Measurements from ENCODE around the gene MAST4. TPM values are rescaled to one million over a fixed set of nuclear protein-coding genes. Genes with fewer than 3 reads are reported as not detected.

Gene MAST4
- total RNA-seq, 2 donors from 2014 or later = 41.1 to 64.8 TPM

GRCh38 chr5:66947458-66947857, 351.3 kb downstream of the MAST4 start:
- ATAC-seq (no peak), DNase-seq (no peak)
- intact Hi-C loops (cut with DNase I) = no loop called here

DNA sequence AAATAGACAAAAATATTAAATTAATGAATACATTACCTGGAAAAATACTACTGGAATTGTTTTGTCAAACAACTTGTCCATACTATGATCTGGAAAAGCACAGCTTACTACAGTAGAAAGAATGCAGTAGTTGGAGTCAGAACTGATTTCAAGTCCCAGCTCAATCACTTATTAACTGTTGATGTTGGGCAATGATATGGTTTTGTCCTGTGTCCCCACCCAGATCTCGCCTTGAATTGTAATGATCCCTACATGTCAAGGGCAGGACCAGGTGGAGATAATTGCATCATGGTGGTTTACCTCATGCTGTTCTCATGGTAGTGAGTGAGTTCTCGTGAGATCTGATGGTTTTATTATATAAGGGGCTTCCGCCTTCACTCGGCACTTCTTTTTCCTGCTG, 352.9 kb downstream of the MAST4 start:
- intact Hi-C loops (cut with DNase I) = no loop called here
- no peak for DNase-seq
- no peak for ATAC-seq

- DNase-seq (no peak), ATAC-seq (no peak)
- intact Hi-C loops (cut with DNase I) = no loop called here
These were observed 356.0 kb downstream of the MAST4 start for GRCh38 chr5:66952153-66952552.

- ATAC-seq (no peak), DNase-seq (no peak)
- intact Hi-C loops (cut with DNase I) = no loop called here
These were observed 360.2 kb downstream of the MAST4 start for GRCh38 chr5:66956439-66956838.

DNA sequence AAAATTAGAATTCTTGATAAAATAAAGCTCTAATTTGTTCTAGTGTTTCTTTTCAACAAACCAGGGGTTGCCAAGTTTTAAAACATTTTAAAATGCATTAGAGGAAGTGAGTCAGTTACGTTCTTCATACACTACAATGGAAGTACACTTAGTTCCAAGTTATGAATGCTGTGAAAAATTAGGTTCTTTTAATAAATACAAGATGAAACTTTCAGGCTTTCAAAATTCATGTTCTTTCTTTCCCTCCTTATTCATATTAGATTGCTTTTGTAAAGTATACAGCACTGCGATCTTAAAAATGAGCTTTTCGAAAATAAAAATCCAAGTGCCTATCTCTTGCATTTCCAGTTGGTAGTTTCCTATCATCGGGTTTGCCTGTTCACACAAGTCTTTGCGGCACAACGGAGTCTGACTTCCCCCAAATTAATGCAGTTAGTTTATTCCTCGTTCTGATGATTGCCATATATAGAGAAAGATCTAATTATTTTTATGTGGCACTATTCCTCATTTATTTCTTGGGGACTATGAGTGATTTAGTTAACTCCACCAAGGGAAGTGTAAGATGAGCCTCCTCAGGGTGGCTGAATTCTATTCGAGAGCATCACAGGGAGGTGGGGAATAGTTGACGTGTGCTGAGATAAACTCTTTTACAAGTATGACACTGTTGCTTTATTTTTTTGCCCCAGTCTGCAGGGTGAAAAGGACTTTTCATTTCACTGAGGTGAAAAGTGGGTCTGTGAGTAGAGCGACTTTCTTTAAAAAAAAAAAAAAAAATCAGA, 362.2 kb downstream of the MAST4 start:
- DNase-seq = no peak
- ATAC-seq = peak; percentile 69 to 78
- intact Hi-C loops (cut with DNase I) = no loop called here

DNA sequence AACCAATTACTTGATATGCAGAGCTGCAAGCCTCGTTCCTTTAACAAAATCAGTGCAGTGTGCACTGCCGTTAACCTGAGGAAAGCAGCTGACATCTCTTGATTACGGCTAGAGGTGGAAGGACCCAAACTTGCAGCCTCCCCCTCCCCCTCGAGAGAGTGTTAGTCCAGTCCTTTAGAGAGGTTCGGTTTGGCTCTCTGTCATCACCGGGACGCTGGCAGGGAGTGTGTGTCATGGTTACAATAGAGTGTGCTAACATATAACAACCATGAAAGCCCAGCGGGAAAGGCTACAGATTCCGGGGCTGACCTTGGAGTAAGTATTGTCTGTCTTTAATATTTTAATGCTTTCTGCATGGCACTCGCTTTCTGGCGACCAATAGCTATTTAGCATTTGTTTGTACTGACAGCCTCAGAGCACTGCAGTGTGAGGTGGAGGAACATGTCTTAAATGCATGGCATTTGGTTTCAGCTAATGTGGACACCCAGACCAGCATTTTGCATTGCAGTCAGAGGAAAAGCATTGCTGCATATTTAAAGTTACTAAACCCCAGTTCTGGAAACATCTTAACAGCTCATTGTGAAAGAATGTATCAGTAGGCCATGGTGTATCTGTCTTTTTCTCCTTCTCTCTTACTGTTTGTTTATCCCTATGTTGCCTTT, 362.9 kb downstream of the MAST4 start:
- intact Hi-C loops (cut with DNase I) = no loop called here
- ATAC-seq (peak; percentile 75 to 79), DNase-seq (peak; percentile 44)

- ATAC-seq = peak in 1 of 2 donors; percentile 4
- no peak for DNase-seq
- intact Hi-C loops (cut with DNase I) = no loop called here
These were observed 363.5 kb downstream of the MAST4 start for GRCh38 chr5:66959653-66960052.

GRCh38 chr5:66960369-66961137, 364.4 kb downstream of the MAST4 start:
- intact Hi-C loops (cut with DNase I) = no loop called here
- DNase-seq (no peak), ATAC-seq (peak in 1 of 2 donors; percentile 7)

DNA sequence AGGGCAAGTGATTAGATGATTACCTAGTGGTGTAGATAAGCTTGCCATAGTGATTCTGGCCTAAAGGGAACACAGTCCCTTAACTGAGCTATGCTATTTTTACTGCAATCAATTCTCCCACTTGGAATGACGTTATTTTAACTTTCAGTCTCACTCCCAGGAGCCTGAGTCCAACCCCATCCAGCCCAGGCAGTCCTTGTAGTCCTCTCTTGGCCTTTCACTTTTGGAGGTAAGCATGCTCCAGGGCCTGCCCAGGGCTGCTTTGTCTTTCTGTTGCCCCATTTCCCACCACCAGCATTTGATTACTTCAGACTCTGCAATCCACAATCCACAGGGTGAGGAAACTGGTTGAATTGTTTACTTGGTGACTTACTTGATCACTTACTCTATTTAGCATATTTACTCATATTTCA, 367.4 kb downstream of the MAST4 start:
- DNase-seq (no peak), ATAC-seq (peak; percentile 2 to 25)
- intact Hi-C loops (cut with DNase I) = no loop called here

DNA sequence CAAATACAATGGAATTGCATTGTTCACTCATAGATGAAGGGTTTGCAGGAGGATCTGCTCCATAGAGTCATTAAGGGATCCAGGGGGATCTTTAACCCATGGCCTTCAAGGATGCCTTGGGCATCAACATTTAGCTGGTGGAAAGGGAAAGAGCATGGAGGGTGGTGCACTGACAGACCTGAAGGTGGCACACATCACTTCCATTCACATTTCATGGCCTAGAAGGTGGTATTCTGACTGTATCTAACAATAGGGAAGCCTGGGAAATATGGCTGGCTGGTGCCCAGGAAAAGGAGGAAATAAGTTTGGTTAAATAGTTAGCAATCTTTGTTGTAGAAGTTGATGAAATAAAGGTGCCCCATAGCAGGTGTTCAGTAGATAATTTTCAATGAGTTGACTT, 370.2 kb downstream of the MAST4 start:
- intact Hi-C loops (cut with DNase I) = no loop called here
- no peak for DNase-seq
- ATAC-seq = no peak

GRCh38 chr5:66967102-66967501, 370.9 kb downstream of the MAST4 start:
- ATAC-seq (peak in 1 of 2 donors; percentile 74), DNase-seq (no peak)
- intact Hi-C loops (cut with DNase I) = no loop called here

DNA sequence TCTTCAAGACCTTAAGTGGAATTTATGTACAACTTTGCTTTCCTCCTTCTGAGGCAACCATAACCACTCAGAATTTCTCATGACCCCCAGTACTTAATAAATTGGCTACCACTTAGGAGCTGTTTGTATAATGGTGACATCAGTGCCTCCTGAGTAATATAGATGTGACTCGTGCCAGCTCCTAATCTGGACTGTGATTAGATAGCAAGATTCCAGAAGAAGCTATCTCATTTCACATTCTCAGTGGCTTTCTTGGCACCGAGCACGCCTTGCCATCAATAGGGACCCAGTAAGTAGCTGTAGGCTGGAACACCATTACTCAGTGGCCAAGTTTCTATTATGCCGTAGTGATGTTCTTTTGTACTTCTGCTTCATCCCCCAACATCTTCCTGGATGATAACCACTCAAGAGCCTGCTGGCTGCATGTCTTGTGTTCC, 371.7 kb downstream of the MAST4 start:
- ATAC-seq (peak in 1 of 2 donors; percentile 62), DNase-seq (no peak)
- intact Hi-C loops (cut with DNase I) = no loop called here

DNA sequence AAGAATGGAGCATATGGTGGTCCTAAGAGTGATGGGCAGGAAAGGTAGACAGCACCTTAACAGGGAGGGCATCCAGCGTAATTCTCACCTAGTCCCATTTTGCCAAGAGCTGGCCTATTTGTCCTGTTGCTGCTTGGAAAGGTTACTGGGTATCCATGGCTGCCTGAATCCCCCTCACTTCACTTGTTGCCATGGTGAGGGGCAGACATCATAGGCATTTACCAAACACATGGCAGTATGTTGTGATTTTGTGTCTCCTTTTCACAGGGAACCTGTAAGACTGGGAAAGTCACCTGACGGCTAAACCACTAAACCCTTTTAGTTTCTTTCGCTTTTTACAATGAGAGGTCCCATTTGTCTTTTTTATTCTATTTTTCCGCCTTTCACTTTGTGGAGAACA, 373.3 kb downstream of the MAST4 start:
- ATAC-seq (no peak), DNase-seq (no peak)
- intact Hi-C loops (cut with DNase I) = no loop called here

- intact Hi-C loops (cut with DNase I) = no loop called here
- ATAC-seq = peak; percentile 55 to 72
- DNase-seq = no peak
These were observed 373.8 kb downstream of the MAST4 start for GRCh38 chr5:66969963-66970362.

DNA sequence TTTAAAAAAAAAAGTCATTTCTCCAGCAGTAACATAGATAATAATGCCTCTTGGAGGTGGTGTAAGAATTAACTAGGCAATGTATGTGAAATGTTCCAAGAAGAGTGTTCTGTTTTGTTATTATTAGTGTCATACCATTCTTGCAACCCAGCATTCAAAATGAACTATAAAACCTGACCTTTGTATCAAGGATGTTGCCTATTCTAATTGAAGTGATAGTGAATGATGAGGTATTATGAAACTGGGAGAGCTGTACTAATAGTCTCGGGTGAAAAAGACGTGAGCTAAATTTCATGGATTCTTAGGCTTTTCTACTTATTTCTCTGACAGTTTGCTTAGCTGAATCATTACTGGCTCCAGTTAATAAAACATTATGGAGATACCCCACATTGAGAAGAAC, 375.8 kb downstream of the MAST4 start:
- no peak for DNase-seq
- ATAC-seq = no peak
- intact Hi-C loops (cut with DNase I) = no loop called here

DNA sequence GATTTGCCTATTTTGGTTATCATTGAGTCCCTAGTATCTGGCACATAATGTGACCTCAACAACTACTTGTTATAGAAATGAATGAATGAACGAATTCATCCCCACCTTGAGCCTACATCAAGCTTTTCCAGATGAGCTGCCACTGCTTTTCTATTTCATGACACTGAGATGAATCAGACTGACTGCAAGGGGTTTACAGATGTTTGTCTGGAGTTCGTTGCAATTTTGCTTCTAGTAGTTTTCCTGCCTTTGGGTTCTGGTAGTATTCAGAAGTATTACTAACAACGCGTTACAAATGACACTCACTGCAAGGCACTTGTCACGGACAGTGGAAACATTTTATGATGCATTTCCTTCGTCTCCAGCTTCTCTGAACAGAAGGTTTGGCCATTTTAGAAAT, 378.1 kb downstream of the MAST4 start:
- intact Hi-C loops (cut with DNase I) = no loop called here
- ATAC-seq (no peak), DNase-seq (no peak)

GRCh38 chr5:66976108-66976507, 379.9 kb downstream of the MAST4 start:
- ATAC-seq (no peak), DNase-seq (no peak)
- intact Hi-C loops (cut with DNase I) = no loop called here

DNA sequence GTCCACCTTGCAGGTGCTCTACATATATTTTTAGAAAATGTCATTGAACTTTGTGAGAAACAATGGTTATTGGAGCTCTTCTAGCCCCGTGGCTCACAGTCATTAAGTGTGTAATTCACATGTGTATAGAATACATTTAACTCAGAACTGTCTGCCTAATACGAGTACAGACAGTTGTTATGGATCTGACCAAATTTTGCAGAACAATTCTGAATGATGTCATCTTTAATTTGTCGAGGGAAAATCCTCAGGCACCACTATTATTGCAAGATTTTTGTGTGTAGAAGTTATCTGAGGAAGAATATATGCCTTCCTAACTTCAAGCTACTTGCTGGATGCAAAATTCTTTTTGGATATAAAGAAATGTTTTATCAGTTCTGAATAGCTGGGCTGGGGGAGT, 383.5 kb downstream of the MAST4 start:
- DNase-seq (no peak), ATAC-seq (no peak)
- intact Hi-C loops (cut with DNase I) = no loop called here

GRCh38 chr5:66981266-66982055, 385.3 kb downstream of the MAST4 start:
- DNase-seq (no peak), ATAC-seq (peak; percentile 28 to 59)
- intact Hi-C loops (cut with DNase I) = no loop called here

All from left cardiac atrium (tissue), 4 donors.